ENCODE measurements around the gene MKX.

Gene MKX

DNA sequence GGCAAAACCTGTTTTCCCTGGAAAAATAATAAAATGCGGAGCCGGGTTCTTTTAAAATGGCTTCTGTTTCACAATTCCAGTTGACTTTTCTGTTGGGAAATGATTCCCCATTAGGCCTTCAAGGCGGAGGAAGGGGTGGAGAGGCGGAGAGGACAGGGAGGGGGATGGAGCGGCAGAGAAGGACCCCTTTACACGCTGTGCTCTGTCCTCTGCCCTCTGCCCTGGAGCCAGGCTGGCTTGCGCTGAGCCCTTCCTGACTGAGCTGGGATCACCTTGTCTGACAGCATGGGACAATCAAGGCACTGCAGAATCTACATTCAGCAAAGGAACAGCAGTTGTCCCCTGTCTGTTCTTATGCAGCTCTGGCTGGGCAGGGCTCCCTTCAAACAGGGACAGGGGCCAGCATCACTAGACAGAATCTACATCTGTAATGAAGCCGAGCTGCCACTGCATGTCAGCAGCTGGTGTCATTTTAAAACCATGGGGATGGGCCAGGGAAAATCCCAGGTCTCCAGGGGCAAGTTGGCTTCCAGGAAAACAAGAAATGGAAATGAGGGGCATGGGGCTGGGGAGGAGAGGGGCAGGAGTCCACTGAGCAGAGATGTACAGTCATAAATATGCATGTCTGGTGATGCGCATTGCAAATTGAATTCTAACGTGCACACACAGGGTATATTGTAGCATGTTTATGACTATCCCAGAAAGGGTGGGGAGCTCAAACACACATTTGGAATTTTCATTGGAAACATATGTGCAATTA is 120.0 kb downstream of the MKX start:
- peak overlapping the region; percentile 23 for H3K4me3 ChIP-seq (ENCODE audit: low read depth, low read length)
- H3K9ac ChIP-seq (ENCODE audit: low read length), result no peak overlapping the region
- H3K4me1 ChIP-seq (ENCODE audit: control insufficient read depth, insufficient read depth, low read length), result peaks cover 12% of the 10 kb centered on the region; the same call in 1 of the 2 replicates
- no peaks in the 10 kb centered on the region for H3K27me3 ChIP-seq (ENCODE audit: control insufficient read depth, insufficient read depth, low read length)
- no peaks in the 10 kb centered on the region for H3K9me3 ChIP-seq (ENCODE audit: control insufficient read depth, insufficient read depth, low read depth, low read length)
- H3K36me3 ChIP-seq (ENCODE audit: control insufficient read depth, insufficient read depth, low read length), result no peaks in the 10 kb centered on the region
- H3K27ac ChIP-seq (ENCODE audit: low read depth, low read length), result no peak overlapping the region

DNA sequence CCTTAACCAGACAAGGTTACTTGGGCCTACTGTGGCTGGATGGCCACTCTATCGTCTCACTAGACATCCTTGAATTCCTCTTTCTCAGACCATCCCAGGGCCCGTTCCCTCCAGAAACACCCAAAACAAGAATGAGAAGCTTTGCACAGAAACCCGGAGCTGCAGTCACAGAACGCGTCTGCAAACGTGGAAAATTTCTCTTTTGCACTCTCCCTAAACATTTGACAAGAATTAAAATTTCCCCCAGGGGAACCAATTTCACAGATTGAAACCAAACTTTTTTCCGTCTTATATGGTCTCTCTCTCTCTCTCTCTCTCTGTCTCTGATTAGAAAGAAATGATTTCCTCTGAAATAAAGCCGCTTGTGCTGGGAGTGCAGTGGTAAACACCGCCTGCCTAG is 120.7 kb downstream of the MKX start:
- H3K36me3 ChIP-seq (ENCODE audit: control insufficient read depth, insufficient read depth, low read length), result no peaks in the 10 kb centered on the region
- H3K4me1 ChIP-seq (ENCODE audit: control insufficient read depth, insufficient read depth, low read length), result peaks cover 12% of the 10 kb centered on the region; the same call in 1 of the 2 replicates
- no peaks in the 10 kb centered on the region for H3K9me3 ChIP-seq (ENCODE audit: control insufficient read depth, insufficient read depth, low read depth, low read length)
- H3K9ac ChIP-seq (ENCODE audit: low read length), result no peak overlapping the region
- H3K27ac ChIP-seq (ENCODE audit: low read depth, low read length), result no peak overlapping the region
- H3K4me3 ChIP-seq (ENCODE audit: low read depth, low read length), result peak overlapping the region; percentile 23
- no peaks in the 10 kb centered on the region for H3K27me3 ChIP-seq (ENCODE audit: control insufficient read depth, insufficient read depth, low read length)

Data from HUES6 (cell line).